Activated CD8-positive, alpha-beta memory T cell treated with anti-CD3 and anti-CD28 coated beads, Interleukin-2, amount 50 U/mL, for 1 hour (primary cell): ENCODE results near the gene RTP3.
"Not testable (repeated sequence)": the region's sequence is repeated elsewhere in the genome, so short reads cannot be mapped to it uniquely, and the experiment has no call there.

Experiments
- DNase-seq: peaks from one replicate; pipeline ENCODE4 v3.0.0-alpha.2; 2020; ENCODE audit errors: extremely low read depth

RTP3 gene

DNA sequence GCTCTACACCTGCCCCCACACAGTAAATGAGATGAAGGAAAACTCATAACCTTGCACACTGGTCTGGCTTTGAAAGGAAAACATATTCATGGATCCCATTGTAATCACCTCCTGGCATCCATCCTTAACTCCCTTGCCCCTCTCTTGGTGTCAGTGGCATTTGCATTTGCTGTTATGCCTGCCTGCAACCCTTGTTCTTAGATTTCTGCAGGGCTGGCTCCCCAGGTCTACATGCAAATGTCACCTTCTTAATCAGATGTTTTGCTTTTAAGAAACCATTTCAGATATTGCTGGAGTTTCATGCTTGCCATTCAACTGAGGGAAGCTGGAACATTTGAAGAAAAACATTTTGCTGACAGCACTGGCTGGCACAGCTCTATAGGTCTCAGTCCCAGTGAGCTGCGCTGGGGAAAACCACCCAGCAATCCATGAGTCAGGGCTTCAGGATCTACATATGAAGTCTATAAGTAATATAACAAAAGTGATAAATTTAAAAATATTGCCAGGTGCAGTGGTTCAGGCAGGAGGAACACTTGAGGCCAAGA lies 49.2 kb downstream of the RTP3 start:
- no peak for DNase-seq

- DNase-seq = not testable (repeated sequence)
These were observed 50.8 kb downstream of the RTP3 start for GRCh38 chr3:46548611-46549010.

GRCh38 chr3:46549408-46549904 lies 51.7 kb downstream of the RTP3 start:
- no peak for DNase-seq

- no peak for DNase-seq
These were observed 52.2 kb downstream of the RTP3 start for GRCh38 chr3:46549989-46550388.
